ENCODE data around the gene ZFP3.
"Not testable (repeated sequence)": the region's sequence is repeated elsewhere in the genome, so short reads cannot be mapped to it uniquely, and the experiment has no call there.

GRCh38 chr17:5120436-5121185 lies 42.3 kb downstream of the ZFP3 start:
- TF ChIP-seq POLR2A, CTCF (IDR thresholded peaks at IDR 0.05): not testable (repeated sequence)
